A549 (cell line): ENCODE results near the gene MTG2.

Source experiments
- CTCF ChIP-seq: fragments of >200 bp; sonication (Bioruptor Twin); formaldehyde crosslinking; IDR thresholded peaks from 3 replicates; pipeline ENCODE4 v1.5.1; 2016
- ELK1 ChIP-seq: fragments of 150-350 bp; IDR thresholded peaks from 2 replicates; pipeline ENCODE4 v1.6.1; 2014; ENCODE audit warnings: low read depth, mild to moderate bottlenecking, low read length
- JUN ChIP-seq, 2 experiments: fragments of >200 bp; sonication (Bioruptor Twin); formaldehyde crosslinking; IDR thresholded peaks; 2 replicates in 1 of 2; 3 replicates in 1 of 2; pipeline ENCODE4 v1.6.1; 2016 to 2017
- MAZ ChIP-seq: fragments of 150-350 bp; IDR thresholded peaks from 2 replicates; pipeline ENCODE4 v1.6.1; 2014; ENCODE audit warnings: antibody characterized with exemption, low read depth, low read length, borderline replicate concordance
- POLR2A ChIP-seq: IDR thresholded peaks from 2 replicates; pipeline ENCODE4 v1.6.1; 2012; ENCODE audit warnings: mild to moderate bottlenecking, low read length
- REST ChIP-seq: fragments of 200-600 bp; sonication (generic); IDR thresholded peaks from 2 replicates; pipeline ENCODE4 v1.6.1; 2016; ENCODE audit warnings: antibody characterized with exemption, mild to moderate bottlenecking, moderate library complexity
- RFX5 ChIP-seq: fragments of 450-650 bp; IDR thresholded peaks from 2 replicates; pipeline ENCODE4 v1.7.1; 2014; ENCODE audit warnings: antibody characterized with exemption, mild to moderate bottlenecking, moderate library complexity

- no peak for TF ChIP-seq REST
- TF ChIP-seq CTCF, result no peak
- TF ChIP-seq POLR2A, result no peak
- no peak for TF ChIP-seq RFX5
- TF ChIP-seq JUN (IDR thresholded peaks at IDR 0.05), result no peak
- no peak for TF ChIP-seq MAZ
- no peak for TF ChIP-seq ELK1
Measured at GRCh38 chr20:62246431-62246830, 63.6 kb downstream of the MTG2 start.
